ENCODE data around the gene IMP3. TPM values are rescaled to one million over a fixed set of nuclear protein-coding genes. Genes with fewer than 3 reads are reported as not detected.

IMP3 gene
- total RNA-seq, 1 donor from 2014 or later, result 48.4 TPM

GRCh38 chr15:75640483-75641178 lies 607 bp upstream of the IMP3 start:
- H3K36me3 ChIP-seq (ENCODE audit: insufficient read depth, low read length), result no peaks in the 10 kb centered on the region
- no peak for FAIRE-seq
- H3K4me1 ChIP-seq (ENCODE audit: insufficient read depth, low read length), result peaks cover 31% of the 10 kb centered on the region
- H3K9ac ChIP-seq (ENCODE audit: low read length), result peak overlapping the region; percentile 89
- H4K20me1 ChIP-seq (ENCODE audit: insufficient read depth, low read length), result peaks cover 24% of the 10 kb centered on the region
- H3K27me3 ChIP-seq (ENCODE audit: insufficient read depth, low read length), result no peaks in the 10 kb centered on the region
- H3K4me1 Mint-ChIP-seq (ENCODE audit: low read depth, unreplicated experiment), result peaks cover 12% of the 10 kb centered on the region
- peak overlapping the region; percentile 95 for H3K4me3 Mint-ChIP-seq (ENCODE audit: unreplicated experiment)
- no peaks in the 10 kb centered on the region for H3K36me3 Mint-ChIP-seq (ENCODE audit: low read depth, unreplicated experiment)
- peak overlapping the region; percentile 93 for H3K4me3 ChIP-seq (ENCODE audit: insufficient read depth, low read depth, low read length)
- peaks cover 40% of the 10 kb centered on the region for H3K79me2 ChIP-seq (ENCODE audit: insufficient read depth, low read length)
- TF ChIP-seq CTCF (IDR thresholded peaks at IDR 0.05; ENCODE audit: insufficient read depth, low read depth, low read length) (no peak), EZH2 (IDR thresholded peaks at IDR 0.05; ENCODE audit: insufficient read depth, low read length) (no peak)
- peak; percentile 38 for DNase-seq (ENCODE audit: low read depth)
- peak overlapping the region; percentile 65 for H2AFZ ChIP-seq (ENCODE audit: low read depth, low read length)
- H3K4me2 ChIP-seq (ENCODE audit: low read length), result peak overlapping the region; percentile 98
- no peaks in the 10 kb centered on the region for H3K27me3 Mint-ChIP-seq (ENCODE audit: low read depth, unreplicated experiment)
- no peaks in the 10 kb centered on the region for H3K9me3 Mint-ChIP-seq (ENCODE audit: unreplicated experiment)
- peak overlapping the region; percentile 71 for H3K27ac ChIP-seq (ENCODE audit: low read depth, low read length)
- H3K27ac Mint-ChIP-seq (ENCODE audit: unreplicated experiment), result peak overlapping the region; percentile 81
- no peaks in the 10 kb centered on the region for H3K9me3 ChIP-seq (ENCODE audit: insufficient read depth, low read depth, low read length)

GRCh38 chr15:75639191-75639708 lies 774 bp downstream of the IMP3 start:
- Histone ChIP-seq H3K36me3 (ENCODE audit: insufficient read depth, low read length) (no peaks in the 10 kb centered on the region), H3K4me2 (ENCODE audit: low read length) (peak overlapping the region; percentile 98), H2AFZ (ENCODE audit: low read depth, low read length) (peak overlapping the region; percentile 91), H3K27ac (ENCODE audit: low read depth, low read length) (peak overlapping the region; percentile 77), H3K4me3 (ENCODE audit: insufficient read depth, low read depth, low read length) (peak overlapping the region; percentile 93), H4K20me1 (ENCODE audit: insufficient read depth, low read length) (peaks cover 24% of the 10 kb centered on the region), H3K4me1 (ENCODE audit: insufficient read depth, low read length) (peaks cover 26% of the 10 kb centered on the region), H3K9ac (ENCODE audit: low read length) (peak overlapping the region; percentile 89), H3K79me2 (ENCODE audit: insufficient read depth, low read length) (peaks cover 41% of the 10 kb centered on the region), H3K9me3 (ENCODE audit: insufficient read depth, low read depth, low read length) (no peaks in the 10 kb centered on the region), H3K27me3 (ENCODE audit: insufficient read depth, low read length) (no peaks in the 10 kb centered on the region)
- TF ChIP-seq EZH2 (IDR thresholded peaks at IDR 0.05; ENCODE audit: insufficient read depth, low read length), result no peak
- no peak for TF ChIP-seq CTCF (IDR thresholded peaks at IDR 0.05; ENCODE audit: insufficient read depth, low read depth, low read length)
- Mint-ChIP-seq H3K36me3 (ENCODE audit: low read depth, unreplicated experiment) (no peaks in the 10 kb centered on the region), H3K27ac (ENCODE audit: unreplicated experiment) (peak overlapping the region; percentile 41), H3K4me3 (ENCODE audit: unreplicated experiment) (peak overlapping the region; percentile 95), H3K27me3 (ENCODE audit: low read depth, unreplicated experiment) (no peaks in the 10 kb centered on the region), H3K9me3 (ENCODE audit: unreplicated experiment) (no peaks in the 10 kb centered on the region), H3K4me1 (ENCODE audit: low read depth, unreplicated experiment) (peaks cover 10% of the 10 kb centered on the region)
- DNase-seq (ENCODE audit: low read depth) (peak; percentile 44), FAIRE-seq (no peak)
